ENCODE data around the gene FITM1. TPM values are rescaled to one million over a fixed set of nuclear protein-coding genes. Genes with fewer than 3 reads are reported as not detected.

FITM1 gene
- total and polyA plus RNA-seq, 2 experiments from 2014 or later = 0.53 TPM; not detected in 1

GRCh38 chr14:24100982-24101494 is 29.4 kb upstream of the FITM1 start:
- DNase-seq (ENCODE audit: low spot score) = no peak

More at GRCh38 chr14:24100982-24101494, 29.4 kb upstream of the FITM1 start:
- TF ChIP-seq ETS1 (IDR thresholded peaks at IDR 0.05) = no peak
- no peak for TF ChIP-seq EZH2phosphoT487 (IDR thresholded peaks at IDR 0.05; ENCODE audit: unreplicated experiment)
- TF ChIP-seq STAT1 (IDR thresholded peaks at IDR 0.05; ENCODE audit: unreplicated experiment) = no peak
- TF ChIP-seq ZNF462 (CRISPR knock-in tag; IDR thresholded peaks at IDR 0.05) = no peak
- TF ChIP-seq JUNB (IDR thresholded peaks at IDR 0.05; ENCODE audit: unreplicated experiment) = no peak
- no peak for TF ChIP-seq ZNF114 (CRISPR knock-in tag; IDR thresholded peaks at IDR 0.05)
- no peak for TF ChIP-seq REST (IDR thresholded peaks at IDR 0.05; ENCODE audit: unreplicated experiment)
- no peak for TF ChIP-seq CTCF (conservative IDR thresholded peaks at IDR 0.05; ENCODE audit: low read depth in 2 of 2)
- no peak for TF ChIP-seq ZNF331 (CRISPR knock-in tag; IDR thresholded peaks at IDR 0.05; ENCODE audit: low read depth)
- no peak for TF ChIP-seq CREB1 (CRISPR knock-in tag; IDR thresholded peaks at IDR 0.05; ENCODE audit: low read depth)
- TF ChIP-seq POLR2AphosphoS5 (IDR thresholded peaks at IDR 0.05; ENCODE audit: low read depth) = no peak; the same call in 1 of the 2 replicates
- TF ChIP-seq EZH2 (IDR thresholded peaks at IDR 0.05; ENCODE audit: low read depth, unreplicated experiment) = no peak
- TF ChIP-seq NANOG (IDR thresholded peaks at IDR 0.05; ENCODE audit: borderline replicate concordance) = no peak
- Histone ChIP-seq H3K4me3 (no peak overlapping the region), H3K36me3 (ENCODE audit: insufficient read depth) (peaks cover 31% of the 10 kb centered on the region), H3K4me1 (ENCODE audit: insufficient read depth) (no peaks in the 10 kb centered on the region; the same call in 1 of the 2 replicates), H2AFZ (no peak overlapping the region), H3K9me2 (ENCODE audit: insufficient read depth) (no peaks in the 10 kb centered on the region), H3K27ac (ENCODE audit: low read depth) (no peak overlapping the region), H3K27me3 (ENCODE audit: insufficient read depth) (no peaks in the 10 kb centered on the region), H3K79me2 (replicated peaks; ENCODE audit: insufficient read depth) (peaks cover 5% of the 10 kb centered on the region; the same call in 1 of the 2 replicates), H4K20me1 (replicated peaks; ENCODE audit: insufficient read depth) (peaks cover 5% of the 10 kb centered on the region; the same call in 1 of the 2 replicates), H3K4me2 (no peak overlapping the region), H3F3A (replicated peaks; ENCODE audit: low read depth) (peaks cover 10% of the 10 kb centered on the region; the same call in 1 of the 2 replicates)
- Mint-ChIP-seq H3K9me3 (peaks cover 14% of the 10 kb centered on the region), H3K4me1 (peaks cover 10% of the 10 kb centered on the region), H3K36me3 (ENCODE audit: low read depth) (peaks cover 89% of the 10 kb centered on the region), H3K27me3 (ENCODE audit: insufficient read depth, low read depth, poor library complexity) (peaks cover 9% of the 10 kb centered on the region), H3K27ac (no peak overlapping the region), H3K4me3 (no peak overlapping the region)
- no peak for ATAC-seq
